OCI-M1 (cell line): ENCODE results near the gene PKD1L1.
"Not testable (repeated sequence)": the region's sequence is repeated elsewhere in the genome, so short reads cannot be mapped to it uniquely, and the experiment has no call there.

Source experiments
- DNase-seq: peaks from one replicate; lab custom pipeline; 2025; lab: John Stamatoyannopoulos, UW

PKD1L1 gene

DNA sequence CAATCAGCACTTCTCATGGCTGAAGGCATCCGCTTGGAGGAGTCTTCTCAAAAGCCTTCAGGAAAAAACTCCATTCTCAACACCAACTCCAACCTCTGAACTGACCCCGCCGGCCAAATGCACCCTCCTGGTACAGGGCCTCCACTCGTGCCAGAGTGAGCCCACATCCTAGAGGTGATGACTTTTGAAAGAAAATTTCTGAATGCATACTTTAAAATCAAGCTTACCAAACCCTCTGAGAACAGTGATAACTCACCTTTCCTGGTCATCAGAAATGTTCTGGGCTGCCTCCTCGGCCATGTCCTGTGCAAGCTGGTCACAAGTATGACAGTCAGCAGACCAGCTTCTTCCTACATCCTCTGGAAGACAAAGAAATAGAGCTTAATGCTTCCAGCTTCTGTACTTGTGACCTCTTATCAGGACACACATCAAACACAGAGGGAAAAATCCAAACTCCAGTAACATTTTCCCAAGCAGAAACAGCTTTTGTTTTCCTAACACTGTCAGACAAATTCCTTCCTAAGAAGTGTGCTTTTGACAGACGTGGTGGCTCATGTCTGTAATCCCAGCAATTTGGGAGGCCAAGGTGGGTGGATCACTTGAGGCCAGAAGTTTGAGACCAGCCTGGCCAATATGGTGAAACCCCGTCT lies at the start of gene PKD1L1:
TSS of gene PKD1L1 (minus strand) at position 326 of the 650 bp plus-strand sequence. CDS start at position 300, 26 bp downstream.
- no peak for DNase-seq

DNA sequence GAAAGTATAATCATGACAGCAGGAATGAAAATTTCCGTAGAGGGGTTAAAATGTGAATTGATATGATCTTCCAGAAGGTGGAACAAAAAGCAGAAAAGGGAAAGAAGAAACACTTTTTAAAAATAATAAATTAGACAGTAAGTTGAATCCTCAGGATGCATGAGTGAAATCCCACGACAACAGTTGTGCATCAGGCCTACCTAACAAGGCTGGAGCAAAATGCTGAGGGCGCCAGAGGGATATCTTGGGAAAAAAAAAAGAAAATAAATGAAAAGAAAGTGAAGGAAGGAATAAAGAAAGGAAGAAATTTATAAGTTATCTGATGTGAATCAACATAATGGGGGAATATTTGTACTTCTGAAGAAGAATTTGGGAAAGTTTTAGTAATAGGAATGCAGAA lies 44.2 kb upstream of the PKD1L1 start:
- no peak for DNase-seq

DNA sequence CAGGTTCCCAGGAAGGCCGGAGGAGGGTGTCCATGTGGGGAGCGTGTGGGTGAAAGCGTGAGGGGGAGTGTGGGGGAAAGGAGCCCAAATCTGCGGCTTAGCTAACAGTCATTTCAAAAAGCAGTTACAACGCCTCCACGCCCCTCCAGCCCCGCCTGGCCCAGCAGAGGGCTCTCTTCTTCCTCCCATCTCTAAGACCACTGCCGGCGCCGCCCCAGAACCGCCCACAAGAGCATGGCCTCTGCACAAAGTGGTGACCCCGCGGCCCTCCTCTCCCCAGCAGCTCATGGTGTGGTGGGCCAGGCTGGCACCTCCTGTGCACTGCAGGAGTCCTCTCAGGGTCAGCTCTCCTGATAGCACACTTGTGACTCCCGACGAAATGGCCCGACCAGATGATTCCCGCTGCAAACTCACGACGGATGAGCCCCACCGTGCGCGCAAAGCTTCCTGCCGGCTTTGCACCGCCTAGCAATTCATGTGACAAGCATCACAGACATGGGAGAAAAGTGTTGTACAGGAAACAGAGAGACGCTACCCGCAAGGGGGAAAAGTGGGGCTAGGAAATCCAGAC lies 43.6 kb upstream of the PKD1L1 start:
- peak; percentile 87 for DNase-seq

GRCh38 chr7:47991270-47991669 lies 43.0 kb upstream of the PKD1L1 start:
- DNase-seq, result peak; percentile 33

GRCh38 chr7:47990592-47990991 lies 42.3 kb upstream of the PKD1L1 start:
- DNase-seq, result no peak

- not testable (repeated sequence) for DNase-seq
Measured at GRCh38 chr7:47989607-47990400, 41.5 kb upstream of the PKD1L1 start.

GRCh38 chr7:47988496-47989386 lies 40.5 kb upstream of the PKD1L1 start:
- DNase-seq, result peak; percentile 15

DNA sequence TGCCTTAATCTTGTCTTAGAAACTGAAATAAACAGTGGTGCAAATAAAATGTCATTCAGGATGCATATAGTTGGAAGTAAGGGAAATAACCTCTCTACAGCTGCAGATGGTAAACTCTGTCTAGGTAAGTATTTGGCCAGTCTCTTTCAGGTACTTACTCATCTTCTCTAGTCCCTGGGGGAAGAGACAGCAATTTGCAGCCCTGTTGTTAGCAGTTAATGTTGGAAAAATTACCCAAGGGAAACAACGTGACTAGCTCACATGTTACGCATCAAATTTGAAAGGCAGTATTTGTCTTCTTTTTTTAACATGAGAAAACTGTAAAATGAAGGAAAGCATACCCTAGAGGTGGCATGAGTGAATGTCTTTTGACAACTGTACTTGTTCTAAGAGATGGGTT lies 34.3 kb upstream of the PKD1L1 start:
- no peak for DNase-seq

GRCh38 chr7:47980648-47981047 lies 32.4 kb upstream of the PKD1L1 start:
- not testable (repeated sequence) for DNase-seq

- DNase-seq, result no peak
Measured at GRCh38 chr7:47979832-47980181, 31.5 kb upstream of the PKD1L1 start.

DNA sequence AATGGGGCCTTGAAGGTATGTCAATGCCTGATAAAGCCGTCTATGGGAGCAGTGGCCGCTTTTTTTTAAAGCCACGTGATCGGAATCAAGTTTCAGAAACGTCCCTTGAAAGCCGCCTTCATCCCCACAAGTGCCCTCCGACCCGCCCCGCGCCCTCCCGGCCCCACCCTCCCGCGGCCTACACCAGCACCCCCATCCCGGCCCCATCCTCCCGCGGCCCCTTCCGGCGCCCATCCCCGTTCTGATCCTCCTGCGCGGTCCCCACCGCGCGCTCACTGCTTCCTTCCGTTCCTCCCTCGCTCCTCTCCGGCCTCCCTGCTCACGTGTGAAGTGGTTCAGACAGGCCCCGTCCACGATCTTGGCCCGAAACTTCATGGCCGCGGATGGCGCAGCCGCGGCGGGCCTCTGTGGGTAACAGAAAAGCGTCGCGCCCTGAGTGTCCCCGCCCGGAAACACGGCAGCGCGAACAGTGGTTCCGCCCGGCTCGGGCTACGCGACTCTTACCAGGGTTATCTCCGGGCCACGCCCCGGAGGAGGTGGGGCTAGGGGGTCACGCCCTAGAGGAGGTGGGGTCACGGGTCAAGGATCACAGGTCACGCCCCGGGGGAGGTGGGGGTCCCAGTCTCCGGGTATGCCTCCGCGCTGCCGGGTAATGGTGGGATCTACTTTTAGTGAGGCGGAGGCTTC lies 31.0 kb upstream of the PKD1L1 start, which contains the start of gene HUS1:
TSS of gene HUS1 (minus strand) at position 471 of the 687 bp plus-strand sequence. CDS start at position 375, 96 bp downstream.
- DNase-seq, result peak; percentile 93

DNA sequence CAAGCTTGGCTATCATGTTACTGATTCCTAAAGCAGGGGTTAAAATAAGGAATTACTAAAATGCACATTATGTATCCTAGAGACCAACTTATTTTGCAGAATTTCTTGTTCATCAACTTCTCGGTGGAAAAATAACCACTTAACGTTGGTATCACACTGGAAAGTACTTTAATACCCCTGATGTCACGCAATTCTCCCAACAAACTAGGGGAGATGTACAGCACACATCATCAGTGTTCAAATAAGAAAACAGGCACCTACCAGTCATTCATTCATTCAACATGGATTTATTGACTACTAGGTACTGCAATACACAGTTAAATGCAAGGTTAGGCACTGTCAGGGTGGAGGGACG lies 30.5 kb upstream of the PKD1L1 start:
- no peak for DNase-seq

GRCh38 chr7:47973739-47974138 lies 25.5 kb upstream of the PKD1L1 start:
- no peak for DNase-seq

DNA sequence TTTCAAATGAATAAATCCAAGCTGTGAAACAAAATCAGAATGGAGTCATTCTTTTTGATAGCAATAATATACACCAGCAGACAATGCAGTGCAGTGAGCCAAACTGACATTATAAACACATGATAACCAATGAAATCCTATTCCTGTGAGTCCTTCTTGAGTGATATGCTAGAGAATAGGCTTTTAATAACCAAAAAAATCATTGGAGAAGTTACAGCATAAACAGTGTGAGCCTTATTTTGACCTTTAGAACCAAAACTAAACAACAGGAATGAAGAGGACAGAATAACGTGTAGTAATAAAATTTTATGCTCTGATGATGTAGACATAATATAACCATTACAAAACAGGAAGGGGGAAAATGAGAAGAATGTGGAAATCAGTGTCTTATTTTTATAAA lies 22.5 kb upstream of the PKD1L1 start:
- no peak for DNase-seq

- peak; percentile 54 for DNase-seq
Measured at GRCh38 chr7:47968847-47969774, 20.8 kb upstream of the PKD1L1 start.

- DNase-seq, result no peak
Measured at GRCh38 chr7:47967708-47968107, 19.4 kb upstream of the PKD1L1 start.

DNA sequence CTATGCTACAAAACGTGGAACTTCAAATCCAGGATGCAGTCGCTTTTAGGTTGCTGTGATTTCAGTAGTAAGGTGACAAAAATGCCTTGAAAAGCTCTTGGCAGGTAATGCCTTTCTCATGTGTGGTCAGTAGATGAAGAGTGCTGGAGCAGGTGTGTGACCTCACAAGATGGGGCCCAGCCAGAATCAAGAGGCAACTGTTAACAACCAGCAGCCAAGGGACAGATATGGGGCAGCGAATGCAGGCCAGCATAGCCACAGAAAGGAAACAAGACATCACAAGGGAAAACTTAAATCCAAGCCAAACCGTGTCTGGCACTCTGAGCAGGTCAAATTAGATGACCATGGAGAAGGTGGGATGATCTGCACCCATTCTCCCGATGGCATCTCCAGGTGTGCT lies 18.9 kb upstream of the PKD1L1 start:
- DNase-seq, result no peak

DNA sequence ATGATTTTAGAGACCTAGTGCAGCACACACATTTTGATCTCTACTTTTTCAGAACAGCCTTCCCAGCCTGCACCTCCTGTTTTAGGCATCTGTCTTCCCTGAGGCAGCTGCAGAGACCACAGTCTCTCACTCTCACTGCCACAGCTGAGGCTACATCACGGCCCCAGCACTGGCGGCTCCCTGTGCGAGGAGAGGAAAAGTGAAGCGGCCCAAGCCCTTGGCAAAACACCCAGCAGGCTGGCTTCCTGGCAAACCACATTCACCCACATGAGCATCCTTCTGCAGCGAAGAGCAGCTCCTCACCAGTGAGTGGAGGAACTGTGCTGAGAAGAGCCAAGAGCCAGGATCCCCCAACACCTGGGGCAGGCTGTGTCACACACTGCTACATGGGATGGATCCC lies 17.2 kb upstream of the PKD1L1 start:
- DNase-seq, result no peak

DNA sequence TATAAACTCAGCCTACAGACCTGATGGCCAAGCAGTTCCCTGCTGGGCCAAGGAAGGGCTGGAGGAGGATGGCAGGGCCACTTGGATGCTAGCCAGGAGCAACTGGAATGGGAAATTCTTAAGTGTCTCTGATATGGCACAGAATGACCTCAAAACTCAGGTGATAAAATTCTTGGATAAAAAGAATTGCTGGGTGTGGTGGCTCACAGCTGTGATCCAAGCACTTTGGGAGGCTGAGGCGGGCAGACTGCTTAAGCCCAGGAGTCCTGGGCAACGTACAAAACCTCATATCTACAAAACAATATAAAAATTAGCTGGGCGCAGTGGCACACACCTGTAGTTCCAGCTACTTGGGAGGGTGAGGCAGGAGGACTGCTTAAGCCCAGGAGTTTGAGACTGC lies 14.0 kb upstream of the PKD1L1 start:
- DNase-seq, result no peak

DNA sequence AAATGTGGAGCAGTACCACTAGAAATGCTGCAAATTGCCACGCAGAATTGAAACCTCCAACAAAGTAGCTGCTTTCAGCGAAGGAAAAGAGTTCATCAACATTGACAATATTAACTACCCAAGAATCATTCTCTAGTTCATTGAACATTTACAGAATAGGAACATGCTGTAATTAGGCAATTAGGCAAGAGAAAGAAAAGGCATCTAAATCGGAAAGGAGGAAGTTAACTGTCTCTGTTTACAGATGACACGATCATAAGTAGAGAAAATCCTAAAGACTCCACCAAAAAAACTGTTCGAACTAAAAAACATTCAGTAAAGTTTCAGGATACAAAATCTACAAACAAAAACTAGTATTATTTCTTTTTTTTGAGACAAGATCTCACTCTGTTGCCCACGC lies 8.9 kb upstream of the PKD1L1 start:
- DNase-seq, result no peak

DNA sequence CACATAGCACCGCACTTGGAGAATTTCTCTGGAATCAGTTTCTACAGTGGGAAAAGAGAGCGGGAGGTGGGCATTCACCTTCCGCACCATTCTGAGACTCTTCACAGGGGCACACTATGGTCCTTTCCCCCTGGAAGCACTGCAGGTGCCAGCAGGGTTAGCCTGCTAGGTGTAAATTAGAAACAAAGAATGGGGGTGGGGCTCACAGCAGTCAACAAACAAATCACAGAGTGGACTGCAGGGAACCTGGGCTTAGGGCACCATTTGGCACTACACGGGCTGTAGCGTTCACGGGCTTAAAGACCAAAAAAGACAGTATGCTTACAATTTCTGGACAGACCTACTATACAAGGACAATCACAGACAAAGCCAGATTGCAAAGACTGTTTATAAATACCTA lies 8.0 kb upstream of the PKD1L1 start:
- DNase-seq, result no peak
